ENCODE results near the gene KRTAP2-2.
"Not testable (repeated sequence)": the region's sequence is repeated elsewhere in the genome, so short reads cannot be mapped to it uniquely, and the experiment has no call there.

Gene KRTAP2-2, protein sequence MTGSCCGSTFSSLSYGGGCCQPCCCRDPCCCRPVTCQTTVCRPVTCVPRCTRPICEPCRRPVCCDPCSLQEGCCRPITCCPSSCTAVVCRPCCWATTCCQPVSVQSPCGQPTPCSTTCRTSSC

GRCh38 chr17:41055130-41055529 lies at the start of gene KRTAP2-2:
Gene KRTAP2-2, minus strand, starts transcription at chr17:41055230. Its CDS starts 19 bp downstream, at chr17:41055211.
- not testable (repeated sequence) for DNase-seq

GRCh38 chr17:41104386-41105038 lies 49.5 kb upstream of the KRTAP2-2 start:
- not testable (repeated sequence) for DNase-seq

DNA sequence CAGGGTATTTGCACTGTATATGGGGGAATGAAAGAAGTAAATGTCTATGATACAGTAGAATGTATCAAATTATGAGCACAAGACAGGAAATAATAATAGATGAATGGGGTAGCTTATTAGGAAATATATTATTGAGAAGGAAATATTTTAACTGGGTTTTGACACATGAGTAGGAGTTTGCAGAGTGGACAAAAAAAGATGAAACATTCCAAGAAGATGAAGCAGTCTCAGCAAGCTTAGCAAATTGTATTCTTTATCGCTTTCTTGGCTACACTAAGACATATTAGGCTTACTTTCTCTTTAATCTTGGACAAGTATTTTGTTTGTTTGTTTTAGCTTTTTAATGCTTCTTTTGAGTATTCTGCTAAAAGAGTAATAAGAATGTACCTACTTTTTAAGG lies 48.9 kb upstream of the KRTAP2-2 start:
- DNase-seq = no peak

DNA sequence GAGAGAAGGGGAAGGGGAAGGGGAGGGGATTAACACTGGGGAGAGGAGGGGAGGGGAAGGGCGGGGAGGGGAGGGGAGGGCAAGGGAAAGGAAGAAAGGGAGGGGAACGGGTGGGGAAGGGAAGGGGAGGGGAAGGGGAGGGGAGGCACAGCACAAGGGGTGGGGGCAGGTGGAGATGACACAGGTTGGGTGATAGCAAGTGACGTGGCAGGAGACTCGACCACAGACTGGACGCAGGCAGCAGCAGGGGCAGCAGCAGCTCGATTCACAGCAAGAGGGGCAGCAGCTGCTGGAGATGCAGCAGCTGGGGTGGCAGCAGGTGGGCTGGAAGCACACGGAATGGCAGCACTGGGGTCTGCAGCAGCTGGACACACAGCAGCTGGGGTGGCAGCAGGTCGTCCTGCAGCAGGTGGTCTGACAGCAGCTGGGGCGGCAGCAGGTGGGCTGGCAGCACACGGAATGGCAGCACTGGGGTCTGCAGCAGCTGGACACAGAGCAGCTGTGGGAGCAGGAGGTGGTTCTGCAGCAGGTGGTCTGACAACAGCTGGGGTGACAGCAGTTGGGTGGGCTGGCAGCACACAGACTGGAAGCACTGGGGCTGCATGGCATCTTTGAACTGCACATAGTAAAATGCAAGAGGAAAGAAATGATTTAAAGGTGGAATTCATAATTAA lies 46.7 kb upstream of the KRTAP2-2 start, which contains the start of gene KRTAP4-16:
KRTAP4-16 (minus strand) TSS at position 624 of the 674 bp plus-strand sequence; CDS start at position 624, 0 bp downstream.
- DNase-seq = no peak

DNA sequence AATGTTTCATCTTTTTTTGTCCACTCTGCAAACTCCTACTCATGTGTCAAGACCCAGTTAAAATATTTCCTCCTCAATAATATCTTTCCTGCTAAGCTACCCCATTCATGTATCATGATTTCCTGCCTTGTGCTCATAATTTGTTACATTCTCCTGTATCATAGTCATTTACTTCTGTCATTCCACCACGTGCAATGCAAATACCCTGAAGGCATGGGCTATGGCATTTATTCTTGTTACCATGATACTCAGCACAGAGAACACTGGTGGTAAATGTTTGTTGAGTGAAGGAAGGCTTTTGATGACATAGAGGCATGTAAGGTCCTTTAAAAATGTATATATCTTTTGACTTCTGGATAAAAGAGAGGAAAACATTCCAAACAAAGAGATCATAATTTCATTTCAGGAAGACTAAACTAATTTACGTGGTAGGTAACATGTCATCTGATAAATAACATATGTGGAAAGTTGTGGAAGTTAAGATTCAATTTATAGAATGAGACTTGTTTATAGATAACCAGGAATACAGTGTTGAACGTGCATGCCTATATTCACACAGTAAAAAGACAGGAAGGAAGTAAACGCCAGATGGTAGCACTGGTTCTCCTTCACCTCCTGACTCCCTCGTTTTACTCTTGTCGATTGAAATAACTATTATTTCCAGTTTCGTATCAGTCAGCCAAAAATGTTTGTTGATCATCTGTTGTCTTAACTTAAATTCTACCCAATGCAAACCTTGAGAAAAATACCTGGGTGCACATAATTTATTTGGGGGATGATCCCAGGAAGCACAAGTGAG lies 44.9 kb upstream of the KRTAP2-2 start:
- DNase-seq = not testable (repeated sequence)

- DNase-seq = no peak
These were observed 43.5 kb upstream of the KRTAP2-2 start for GRCh38 chr17:41098481-41098880.

DNA sequence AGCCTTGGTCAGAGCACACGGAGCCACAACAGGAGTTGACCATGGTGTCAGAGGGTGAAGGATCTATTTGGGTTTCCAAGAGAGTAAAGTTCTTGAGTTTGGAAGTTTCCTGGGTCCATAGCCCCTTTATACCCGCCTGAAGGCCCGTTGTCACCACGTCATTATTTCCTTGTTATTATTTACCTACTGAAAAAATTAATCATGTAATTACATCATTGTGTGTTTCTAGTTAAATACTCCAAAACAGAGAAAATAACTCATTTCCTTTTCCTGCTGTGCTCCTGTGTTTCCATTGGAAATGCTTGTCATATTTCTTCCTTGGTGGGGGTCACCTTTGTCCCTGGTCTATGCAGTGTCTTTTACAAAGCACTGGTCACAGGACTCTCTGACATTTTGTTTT lies 43.0 kb upstream of the KRTAP2-2 start, which contains the start of gene KRTAP4-8:
KRTAP4-8 (minus strand) TSS at position 101 of the 400 bp plus-strand sequence; CDS start at position 43, 58 bp downstream.
- no peak for DNase-seq

DNA sequence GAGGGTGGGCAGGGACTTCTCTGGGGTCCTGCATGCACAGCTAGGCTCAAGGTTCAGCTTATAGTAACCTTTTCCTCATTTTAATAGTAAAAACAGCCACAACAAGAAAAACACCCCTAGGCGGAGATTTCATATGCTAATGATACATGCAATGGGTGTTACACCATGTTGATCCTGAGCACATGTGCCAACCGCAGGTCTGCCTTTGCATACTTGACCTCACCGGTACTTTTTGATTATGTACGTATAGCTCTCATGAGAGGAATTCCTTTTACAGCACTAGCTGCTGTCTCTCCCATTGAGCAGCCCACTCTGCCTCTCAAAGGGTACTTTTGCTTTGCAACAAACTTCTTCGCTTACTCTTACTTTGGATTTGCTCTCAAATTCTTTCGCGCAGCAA lies 41.0 kb upstream of the KRTAP2-2 start:
- no peak for DNase-seq

DNA sequence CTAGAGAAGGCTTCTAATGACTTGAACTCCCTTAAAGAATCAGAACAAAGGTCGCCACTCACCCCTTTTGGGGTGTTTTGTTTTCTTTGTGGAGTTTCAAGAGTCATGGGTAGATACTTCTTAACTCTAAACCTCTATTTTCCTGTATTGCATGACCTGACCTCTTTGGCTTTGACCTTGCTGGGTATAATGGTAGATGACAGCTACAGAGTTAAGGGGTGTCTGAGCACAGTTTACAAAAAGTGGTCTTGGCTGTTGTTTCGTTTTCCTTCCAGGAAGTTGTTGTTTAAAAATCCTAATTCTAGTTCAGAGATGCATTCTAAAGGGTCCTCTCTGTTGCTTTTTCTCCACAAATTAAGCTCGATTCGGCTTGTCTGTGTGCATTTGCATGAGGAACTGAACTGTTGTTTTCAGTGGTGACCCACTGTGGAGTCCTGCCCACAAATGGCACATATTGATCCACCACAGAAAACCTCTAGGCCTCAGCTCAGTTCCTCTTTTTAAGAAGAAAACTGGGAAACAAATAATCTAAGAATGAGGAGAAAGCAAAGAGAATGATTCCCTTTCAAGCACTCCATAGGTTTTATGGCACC lies 33.8 kb upstream of the KRTAP2-2 start:
- not testable (repeated sequence) for DNase-seq

- not testable (repeated sequence) for DNase-seq
These were observed 29.2 kb upstream of the KRTAP2-2 start, which contains the start of gene KRTAP4-7 for GRCh38 chr17:41084100-41084856. Gene KRTAP4-7, plus strand, starts transcription at chr17:41084150. Its CDS starts 57 bp downstream, at chr17:41084207.

DNA sequence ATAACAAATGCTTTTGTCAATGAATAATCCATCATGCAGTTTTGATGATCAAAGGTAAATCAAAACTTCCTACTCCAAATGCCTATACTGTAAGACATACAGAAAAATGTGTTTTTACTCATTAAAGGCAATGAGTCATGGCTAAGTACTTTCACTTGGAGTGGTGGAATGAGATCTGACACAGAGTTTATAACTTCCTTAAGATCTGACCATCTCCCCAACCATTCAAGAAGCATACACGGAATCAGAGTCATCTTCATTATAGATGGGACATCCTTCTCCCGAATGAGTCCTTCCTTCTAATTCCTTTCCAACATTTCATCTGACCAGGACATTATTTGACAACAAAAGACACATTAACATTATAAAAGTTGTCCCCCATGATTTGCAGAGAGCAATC lies 28.4 kb upstream of the KRTAP2-2 start:
- not testable (repeated sequence) for DNase-seq

DNA sequence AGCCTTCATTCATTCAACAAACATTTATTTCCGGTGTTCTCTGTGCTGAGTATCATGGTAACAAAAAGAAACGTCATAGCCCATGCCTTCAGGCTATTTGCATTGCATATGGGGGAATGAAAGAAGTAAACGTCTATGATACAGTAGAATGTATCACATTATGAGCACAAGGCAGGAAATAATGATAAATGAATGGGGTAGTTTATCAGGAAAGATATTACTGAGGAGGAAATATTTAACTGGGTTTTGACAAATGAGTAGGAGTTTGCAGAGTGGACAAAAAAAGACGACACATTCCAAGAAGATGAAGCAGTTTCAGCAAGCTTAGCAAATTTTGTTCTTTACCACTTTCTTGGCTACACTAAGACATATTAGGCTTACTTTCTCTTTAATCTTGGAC lies 27.6 kb upstream of the KRTAP2-2 start:
- no peak for DNase-seq

- no peak for DNase-seq
These were observed 21.8 kb upstream of the KRTAP2-2 start for GRCh38 chr17:41076788-41077187.

DNA sequence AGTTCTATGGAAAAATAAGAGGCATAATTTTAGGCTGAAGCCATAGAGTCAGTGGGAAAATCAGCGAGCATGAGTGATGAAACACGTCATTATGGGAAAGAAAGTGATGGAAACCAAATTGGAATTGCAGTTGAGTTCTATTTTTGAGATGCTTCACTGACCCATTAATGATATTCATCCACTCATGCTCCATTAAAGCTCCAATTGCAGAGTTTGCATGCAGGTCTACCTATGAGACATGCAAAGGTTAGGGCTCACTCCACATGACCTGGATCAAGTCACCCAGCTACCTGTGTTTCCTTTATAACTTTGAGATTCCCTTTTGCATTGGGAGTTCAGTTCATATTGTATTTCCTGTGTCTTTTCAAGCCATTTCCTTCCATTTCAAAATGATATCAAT lies 18.6 kb upstream of the KRTAP2-2 start:
- no peak for DNase-seq

DNA sequence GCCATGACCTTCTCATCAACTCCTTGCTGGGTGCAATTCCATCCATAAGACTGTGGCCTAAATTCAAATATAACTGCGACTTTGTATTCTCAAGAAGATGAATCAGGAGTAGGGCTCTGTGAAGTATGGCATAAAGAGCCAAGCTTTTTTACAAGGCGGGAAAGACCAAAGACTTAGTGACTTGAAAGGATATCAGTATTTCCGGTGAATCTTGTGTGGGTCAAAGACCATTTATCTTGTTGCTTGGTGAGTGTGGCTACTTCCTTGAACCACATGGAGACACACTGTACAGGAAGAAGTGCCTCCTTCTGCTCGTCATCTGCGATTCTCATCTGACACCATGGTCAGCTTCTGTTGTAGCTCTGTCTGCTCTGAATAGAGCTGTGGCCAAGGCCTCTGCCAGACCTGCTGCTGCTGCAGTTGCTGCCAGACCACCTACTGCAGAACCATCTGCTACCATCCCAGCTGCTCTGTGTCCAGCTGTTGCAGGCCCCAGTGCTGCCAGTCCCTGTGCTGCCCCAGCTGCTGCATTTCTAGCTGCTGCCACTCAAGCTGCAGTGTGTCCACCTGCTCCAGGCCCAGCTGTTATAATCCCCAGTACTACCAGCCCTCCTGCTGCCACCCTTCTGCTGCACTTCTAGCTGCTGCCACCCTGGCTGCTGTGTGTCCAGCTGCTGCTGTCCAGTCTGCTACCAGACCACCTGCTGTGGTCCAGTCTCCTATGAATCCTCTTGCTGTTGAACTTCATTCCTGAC lies 16.8 kb upstream of the KRTAP2-2 start:
- no peak for DNase-seq

DNA sequence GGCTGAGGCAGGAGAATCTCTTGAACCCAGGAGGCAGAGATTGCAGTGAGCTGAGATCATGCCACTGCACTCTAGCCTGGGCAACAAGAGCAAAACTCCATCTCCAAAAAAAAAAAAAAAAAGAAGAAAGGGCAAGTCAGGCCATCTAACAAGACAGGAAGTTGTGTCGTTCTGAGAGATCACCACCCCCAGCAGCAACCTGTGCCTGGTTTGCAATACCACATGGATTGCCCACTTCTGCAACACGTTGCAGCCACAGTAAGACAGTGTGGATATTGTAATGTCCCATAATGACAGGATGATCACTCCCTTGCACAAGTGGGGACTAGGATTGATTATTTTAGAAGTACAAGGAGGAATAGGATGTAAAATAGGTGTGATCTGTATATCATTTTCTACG lies 14.0 kb upstream of the KRTAP2-2 start:
- no peak for DNase-seq

GRCh38 chr17:41067281-41067680 lies 12.3 kb upstream of the KRTAP2-2 start:
- DNase-seq = no peak

DNA sequence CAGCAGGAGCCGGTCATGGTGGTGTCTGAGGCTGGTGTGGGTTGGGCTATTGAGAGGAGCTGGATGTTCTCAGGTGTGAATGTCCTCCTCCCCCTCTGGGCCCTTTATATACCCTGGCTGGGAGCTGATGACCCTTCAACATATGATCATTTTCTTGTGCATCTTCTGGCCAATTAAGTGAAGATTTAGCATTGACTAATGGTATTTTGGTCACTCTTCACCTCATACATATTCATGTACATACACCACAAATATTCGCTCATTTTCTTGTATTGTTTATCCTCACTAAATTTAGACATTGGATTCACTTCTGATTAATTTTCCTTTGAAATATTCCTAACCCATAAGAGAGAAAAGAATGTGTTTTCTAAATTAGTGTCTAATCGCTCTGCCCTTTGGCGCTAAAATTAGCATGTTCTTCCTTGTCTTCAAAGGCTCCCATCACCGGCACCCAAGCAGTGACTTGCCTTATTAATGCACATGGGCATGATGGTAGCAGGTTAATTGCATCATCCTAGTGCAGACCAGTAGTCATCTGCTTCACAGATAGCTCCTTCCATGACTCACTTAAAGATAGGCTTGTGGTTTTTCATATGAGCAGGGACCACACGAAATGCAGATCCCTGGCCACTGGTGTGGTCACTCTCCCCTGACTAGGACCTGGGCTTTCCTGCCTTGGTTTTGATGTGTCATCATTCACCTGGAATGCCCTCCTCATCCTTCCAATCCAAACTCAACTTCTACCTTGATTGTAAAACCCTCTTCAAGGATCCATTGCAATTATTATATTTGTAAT lies 11.0 kb upstream of the KRTAP2-2 start, which contains the start of gene KRTAP2-4:
KRTAP2-4 (minus strand) TSS at position 51 of the 796 bp plus-strand sequence; CDS start at position 17, 34 bp downstream.
- DNase-seq = no peak

GRCh38 chr17:41065016-41065689 lies 10.1 kb upstream of the KRTAP2-2 start:
- not testable (repeated sequence) for DNase-seq
